ENCODE data around the gene HNF1B.

The HNF1B gene

GRCh38 chr17:37761961-37762360 is 17.1 kb upstream of the HNF1B start:
- DNase-seq = no peak
- intact Hi-C loops (cut with DNase I) = no loop called here

GRCh38 chr17:37761059-37761458 is 16.2 kb upstream of the HNF1B start:
- intact Hi-C loops (cut with DNase I) = no loop called here
- DNase-seq = no peak

GRCh38 chr17:37759014-37759637 is 14.3 kb upstream of the HNF1B start:
- DNase-seq = no peak
- intact Hi-C loops (cut with DNase I) = no loop called here

- intact Hi-C loops (cut with DNase I) = no loop called here
- no peak for DNase-seq
Observed at GRCh38 chr17:37756051-37756450, 11.2 kb upstream of the HNF1B start.

GRCh38 chr17:37755455-37755854 is 10.6 kb upstream of the HNF1B start:
- intact Hi-C loops (cut with DNase I) = no loop called here

GRCh38 chr17:37754363-37754762 is 9.5 kb upstream of the HNF1B start:
- no peak for DNase-seq
- intact Hi-C loops (cut with DNase I) = no loop called here

More at GRCh38 chr17:37755455-37755854, 10.6 kb upstream of the HNF1B start:
- DNase-seq = no peak

GRCh38 chr17:37752482-37752881 is 7.6 kb upstream of the HNF1B start:
- no peak for DNase-seq
- intact Hi-C loops (cut with DNase I) = no loop called here

- intact Hi-C loops (cut with DNase I) = no loop called here
- DNase-seq = no peak
Observed at GRCh38 chr17:37750768-37751475, 6.1 kb upstream of the HNF1B start.

GRCh38 chr17:37750292-37750691 is 5.4 kb upstream of the HNF1B start:
- intact Hi-C loops (cut with DNase I) = no loop called here
- DNase-seq = no peak

- intact Hi-C loops (cut with DNase I) = no loop called here
- no peak for DNase-seq
Observed at GRCh38 chr17:37747222-37747621, 2.4 kb upstream of the HNF1B start.

- intact Hi-C loops (cut with DNase I) = no loop called here
- no peak for DNase-seq
Observed at GRCh38 chr17:37746617-37747016, 1.8 kb upstream of the HNF1B start.

- intact Hi-C loops (cut with DNase I) = no loop called here
- DNase-seq = no peak
Observed at GRCh38 chr17:37745801-37746426, 1.1 kb upstream of the HNF1B start.

- DNase-seq = no peak
- intact Hi-C loops (cut with DNase I) = no loop called here
Observed at GRCh38 chr17:37744633-37744927, 279 bp downstream of the HNF1B start.

GRCh38 chr17:37743875-37744632 is 805 bp downstream of the HNF1B start:
- intact Hi-C loops (cut with DNase I) = no loop called here
- DNase-seq = no peak

GRCh38 chr17:37743612-37743874 is 1.3 kb downstream of the HNF1B start:
- no peak for DNase-seq
- intact Hi-C loops (cut with DNase I) = no loop called here

- intact Hi-C loops (cut with DNase I) = no loop called here
- no peak for DNase-seq
Observed at GRCh38 chr17:37742762-37743611, 1.9 kb downstream of the HNF1B start.

GRCh38 chr17:37742116-37742761 is 2.6 kb downstream of the HNF1B start:
- intact Hi-C loops (cut with DNase I) = no loop called here
- no peak for DNase-seq

GRCh38 chr17:37741341-37742115 is 3.3 kb downstream of the HNF1B start:
- intact Hi-C loops (cut with DNase I) = no loop called here
- no peak for DNase-seq

- DNase-seq = no peak
- intact Hi-C loops (cut with DNase I) = no loop called here
Observed at GRCh38 chr17:37740915-37741314, 3.9 kb downstream of the HNF1B start.

- no peak for DNase-seq
- intact Hi-C loops (cut with DNase I) = no loop called here
Observed at GRCh38 chr17:37737971-37738370, 6.9 kb downstream of the HNF1B start.
